GM12878 (cell line): Measurements from ENCODE around the gene RRAD. TPM values are rescaled to one million over a fixed set of nuclear protein-coding genes. Genes with fewer than 3 reads are reported as not detected.

ENCODE experiments used
- ATAC-seq: fragments of 200-7000 bp; cut with Tn5 transposase; 3 replicates; pipeline ENCODE4 v1.9.1; 2020; ENCODE audit warnings: mild to moderate bottlenecking, moderate library complexity
- BruUV-seq: library from RNA; stranded (reverse); fragments of 400-500 nt; replicated peaks from 2 replicates; lab custom pipeline; 2021; lab: Mats Ljungman, UMichigan
- CTCF ChIA-PET: fragments of 300-600 bp; sonication (Branson Sonifier 250); formaldehyde crosslinking; extraction: SDS; loops from one replicate; lab custom pipeline; 2021; ENCODE audit warnings: inconsistent platforms; lab: Yijun Ruan, JAX
- POLR2A ChIA-PET: fragments of 350-600 bp; formaldehyde crosslinking; extraction: SDS; loops from one replicate; lab custom pipeline; 2021; ENCODE audit warnings: inconsistent platforms; lab: Charles Lee
- RAD21 ChIA-PET: fragments of 300-600 bp; sonication (Branson Sonifier 250); formaldehyde crosslinking; loops from one replicate; lab custom pipeline; 2023; ENCODE audit warnings: antibody characterized with exemption; ENCODE audit not compliant: unreplicated experiment; lab: Charles Lee
- SMC1A ChIA-PET: fragments of 300-600 bp; sonication (Branson Sonifier 250); formaldehyde crosslinking; loops from one replicate; lab custom pipeline; 2023; ENCODE audit not compliant: unreplicated experiment, uncharacterized antibody; lab: Charles Lee
- DNase-seq: peaks from one replicate; pipeline ENCODE4 v3.0.0-alpha.2; 2011; ENCODE audit warnings: low read depth, low spot score
- FAIRE-seq: peaks from 3 replicates; lab custom pipeline; 2011; peaks lifted over from hg19 to GRCh38; lab: Jason Lieb, UNC
- H2AFZ ChIP-seq: 2 replicates; pipeline ENCODE4 v1.6.0; 2011; ENCODE audit warnings: low read depth, low read length, control low read depth; ENCODE audit not compliant: control insufficient read depth
- H3K27ac ChIP-seq: 2 replicates; pipeline ENCODE4 v1.5.1; 2011; ENCODE audit warnings: control low read depth; ENCODE audit not compliant: control insufficient read depth, insufficient read depth
- H3K27me3 ChIP-seq, 2 experiments: replicated peaks in 1 of 2; 2 replicates each; pipeline versions ENCODE4 v1.6.0 to v1.6.1; 2011; ENCODE audit warnings: low read length in 1 of 2; ENCODE audit not compliant: control insufficient read depth in 2 of 2, insufficient read depth in 2 of 2
- H3K36me3 ChIP-seq, 2 experiments: 2 replicates each; pipeline ENCODE4 v1.5.1; 2011; ENCODE audit warnings: low read length in 1 of 2; ENCODE audit not compliant: control insufficient read depth in 2 of 2, insufficient read depth in 2 of 2
- H3K4me1 ChIP-seq: 2 replicates; pipeline ENCODE4 v1.6.1; 2011; ENCODE audit warnings: mild to moderate bottlenecking, low read length, moderate library complexity, mixed read lengths; ENCODE audit not compliant: control insufficient read depth, insufficient read depth
- H3K4me2 ChIP-seq: 2 replicates; pipeline ENCODE4 v1.6.0; 2011; ENCODE audit warnings: control low read depth; ENCODE audit not compliant: control insufficient read depth, insufficient read depth
- H3K4me3 ChIP-seq: fragments of 200-600 bp; sonication (generic); 2 replicates; pipeline ENCODE4 v1.5.1; 2016
- H3K79me2 ChIP-seq: 2 replicates; pipeline ENCODE4 v1.6.0; 2011; ENCODE audit warnings: low read length; ENCODE audit not compliant: control insufficient read depth, insufficient read depth
- H3K9ac ChIP-seq: 2 replicates; pipeline ENCODE4 v1.8.0; 2011; ENCODE audit warnings: low read length, control low read depth, mixed read lengths; ENCODE audit not compliant: control insufficient read depth, insufficient read depth
- H3K9me3 ChIP-seq: replicated peaks from 3 replicates; pipeline ENCODE4 v1.5.1; 2011; ENCODE audit warnings: mild to moderate bottlenecking, low read length; ENCODE audit not compliant: control insufficient read depth, insufficient read depth
- H4K20me1 ChIP-seq: 2 replicates; pipeline ENCODE4 v1.6.0; 2011; ENCODE audit not compliant: control insufficient read depth, insufficient read depth
- ATF2 ChIP-seq: IDR thresholded peaks from 2 replicates; pipeline ENCODE4 v1.6.1; 2012; ENCODE audit warnings: low read length, inconsistent platforms
- CHD4 ChIP-seq: fragments of 200-600 bp; sonication (generic); IDR thresholded peaks from 2 replicates; pipeline ENCODE4 v1.6.1; 2016; ENCODE audit warnings: mild to moderate bottlenecking
- CREB1 ChIP-seq: IDR thresholded peaks from 2 replicates; pipeline ENCODE4 v1.6.1; 2012; ENCODE audit warnings: low read depth, mild to moderate bottlenecking, inconsistent platforms
- CUX1 ChIP-seq: IDR thresholded peaks from 2 replicates; pipeline ENCODE4 v1.6.1; 2012; ENCODE audit warnings: improper control_type of control experiment, low read depth, low read length; ENCODE audit not compliant: insufficient replicate concordance
- EGR1 ChIP-seq, 2 experiments: IDR thresholded peaks; 1 replicate in 1 of 2; 2 replicates in 1 of 2; pipeline ENCODE4 v1.6.1; 2011 to 2012; ENCODE audit warnings: low read depth in 2 of 2, low read length in 2 of 2, borderline replicate concordance in 1 of 2, mild to moderate bottlenecking in 1 of 2, moderate library complexity in 1 of 2
- FOS ChIP-seq: IDR thresholded peaks from 3 replicates; pipeline ENCODE4 v1.6.1; 2011; ENCODE audit warnings: borderline replicate concordance; ENCODE audit not compliant: insufficient read length; ENCODE audit errors: extremely low read depth
- HCFC1 ChIP-seq: fragments of 150-350 bp; IDR thresholded peaks from 2 replicates; pipeline ENCODE4 v1.6.1; 2014; ENCODE audit warnings: low read length
- MTA2 ChIP-seq: fragments of 450-650 bp; IDR thresholded peaks from 2 replicates; pipeline ENCODE4 v1.6.1; 2016; ENCODE audit warnings: low read depth, mild to moderate bottlenecking, moderate library complexity
- MTA3 ChIP-seq: IDR thresholded peaks from 2 replicates; pipeline ENCODE4 v1.6.1; 2012; ENCODE audit warnings: low read length, inconsistent platforms, borderline replicate concordance
- SMAD1 ChIP-seq: fragments of 450-650 bp; IDR thresholded peaks from 2 replicates; pipeline ENCODE4 v1.6.1; 2018; ENCODE audit warnings: mild to moderate bottlenecking, low read depth; ENCODE audit not compliant: partially characterized antibody
- SUPT20H ChIP-seq: IDR thresholded peaks from 2 replicates; pipeline ENCODE4 v1.6.1; 2011; ENCODE audit warnings: low read depth, mild to moderate bottlenecking, low read length, moderate library complexity, borderline replicate concordance; ENCODE audit not compliant: control insufficient read depth
- YBX1 ChIP-seq: fragments of 450-650 bp; IDR thresholded peaks from 2 replicates; pipeline ENCODE4 v1.6.1; 2016; ENCODE audit warnings: antibody characterized with exemption
- ZBTB4 ChIP-seq: fragments of 450-650 bp; formaldehyde crosslinking; IDR thresholded peaks from 2 replicates; pipeline ENCODE4 v1.4.0; 2022; ENCODE audit warnings: mild to moderate bottlenecking, moderate library complexity
- ZNF384 ChIP-seq: IDR thresholded peaks from 2 replicates; pipeline ENCODE4 v1.6.1; 2012; ENCODE audit warnings: low read depth, mild to moderate bottlenecking, low read length, improper control_type of control experiment, borderline replicate concordance
- ZZZ3 ChIP-seq: IDR thresholded peaks from 2 replicates; pipeline ENCODE4 v1.6.1; 2011; ENCODE audit warnings: low read depth; ENCODE audit not compliant: control insufficient read depth, insufficient read length
- WGBS: methylation state at CpG from one replicate; pipeline ENCODE4 v1.1.6; 2016; ENCODE audit warnings: low lambda C conversion rate; ENCODE audit not compliant: insufficient replicate concordance, insufficient coverage; ENCODE audit errors: missing lambda C conversion rate; 5-methylcytosine and 5-hydroxymethylcytosine counted together
- in situ Hi-C: fragments of 300-500 bp; cut with MboI; formaldehyde crosslinking; loops from 9 replicates; pipeline ENCODE4 v1.14.3; 2018; ENCODE audit warnings: mixed read lengths
- intact Hi-C: fragments of 100-400 bp; cut with micrococcal nuclease; formaldehyde crosslinking; loops from one replicate; pipeline ENCODE4 v1.14.2; 2022; ENCODE audit not compliant: unreplicated experiment
- polyA plus RNA-seq, 11 experiments: library from polyadenylated mRNA; depleted of rRNA in 4 of 11; unstranded in 6 of 11; stranded (reverse) in 5 of 11; fragments of >200 nt; fragmentation: Nextera tagmentation in 4 of 11; fragmentation: Illumina TruSeq in 1 of 11; extraction: Ambion mirVana in 4 of 11; extraction: Trizol in 1 of 11; gene quantifications; 1 replicate in 1 of 11; 2 replicates in 10 of 11; pipeline versions ENCODE4 v1.2.1 to v1.2.3, GENCODE V29; 2011 to 2016; ENCODE audit warnings: inconsistent platforms in 2 of 11, missing spikeins in 2 of 11, low read depth in 1 of 11
- total RNA-seq, 4 experiments: library from RNA; depleted of rRNA in 3 of 4; stranded (reverse); fragments of >200 nt in 3 of 4; fragmentation: Illumina TruSeq in 1 of 4; extraction: Trizol in 1 of 4; gene quantifications; 2 replicates each; pipeline versions ENCODE4 v1.2.1 to v1.2.3, GENCODE V29; 2013 to 2021

RRAD gene
- total and polyA plus RNA-seq, 10 of the 15 experiments (the other 5 are each of a cell fraction or from before 2014, with no cell fraction given): 0.11 to 8.5 (median 2.8) TPM

GRCh38 chr16:66973716-66974115, 48.4 kb upstream of the RRAD start:
- ChIA-PET RAD21 (no interaction called here), CTCF (interaction anchor here (1.0 to 1.2 kb wide), 2 partner anchors 13 to 21 kb away, joined by 3 to 4 read pairs; partner anchors contain the start of gene CES3), SMC1A (no interaction called here), POLR2A (interaction anchor here (0.6 kb wide), 1 partner anchor 134 kb away, joined by 5 read pairs; no protein-coding TSS in a partner anchor)
- Histone ChIP-seq H3K27me3 (no peaks in the 10 kb centered on the region; a peak in 1 of 4 replicates), H3K36me3 (no peaks in the 10 kb centered on the region), H3K4me2 (no peak overlapping the region), H3K79me2 (no peaks in the 10 kb centered on the region), H3K27ac (no peak overlapping the region), H3K4me3 (no peak overlapping the region), H3K9ac (no peak overlapping the region), H3K9me3 (no peaks in the 10 kb centered on the region), H3K4me1 (peaks cover 3% of the 10 kb centered on the region; the same call in 1 of the 2 replicates), H4K20me1 (no peaks in the 10 kb centered on the region), H2AFZ (no peak overlapping the region)
- in situ Hi-C loops (loop anchor here (10.0 kb wide), 1 partner anchor 181 kb away; the partner anchor contains the start of genes B3GNT9, FBXL8 and TRADD), intact Hi-C loops (no loop called here)
- 46% methylated on average over 5 of the region's 6 CpGs for WGBS
- no peak for DNase-seq
- no peak for FAIRE-seq
- no TSS peak for BruUV-seq
- ATAC-seq: no peak
- TF ChIP-seq CUX1 (no peak), YBX1 (no peak), MTA2 (no peak), ZBTB4 (CRISPR knock-in tag) (no peak), FOS (no peak), SMAD1 (no peak), SUPT20H (no peak), ATF2 (no peak), ZZZ3 (no peak), EGR1 (IDR thresholded peaks at IDR 0.05; ENCODE audit: borderline replicate concordance in 1 of 2, low read depth in 2 of 2, low read length in 2 of 2) (no peak), CREB1 (no peak), MTA3 (no peak), HCFC1 (no peak), ZNF384 (no peak), CHD4 (no peak)
